ENCODE measurements around the gene KRTAP1-4. TPM values are rescaled to one million over a fixed set of nuclear protein-coding genes. Genes with fewer than 3 reads are reported as not detected.
"Not testable (repeated sequence)": the region's sequence is repeated elsewhere in the genome, so short reads cannot be mapped to it uniquely, and the experiment has no call there.

Gene KRTAP1-4
- total and polyA plus RNA-seq, 2 donors (not counting 3 experiments of a cell fraction or from before 2014, with no cell fraction given), result not detected

- H3K27me3 ChIP-seq (ENCODE audit: control insufficient read depth in 2 of 2, insufficient read depth in 2 of 2, low read length in 2 of 2); H3K9ac ChIP-seq (replicated peaks; ENCODE audit: extremely low read depth, insufficient read depth, low read length); dilution Hi-C loops (cut with MboI; ENCODE audit: extremely low pct_ligation_motif_present, low sequenced_read_pairs); FAIRE-seq; H3K27ac ChIP-seq (ENCODE audit: insufficient read depth, low read depth, low read length); BruUV-seq (replicated peaks); H3K36me3 ChIP-seq (ENCODE audit: control insufficient read depth in 2 of 2, extremely low read depth in 1 of 2, insufficient read depth in 2 of 2, low read length in 2 of 2); intact Hi-C loops (cut with micrococcal nuclease); H4K20me1 ChIP-seq (replicated peaks; ENCODE audit: control insufficient read depth, extremely low read depth, insufficient read depth, low read length); H2AFZ ChIP-seq (ENCODE audit: low read depth, low read length); H3K4me1 ChIP-seq (ENCODE audit: control insufficient read depth, extremely low read depth, insufficient read depth, low read length); H3K4me2 ChIP-seq (ENCODE audit: insufficient read depth, low read length); CTCF ChIA-PET; H3K9me1 ChIP-seq (replicated peaks; ENCODE audit: control insufficient read depth, extremely low read depth, insufficient read depth, low read length); POLR2A ChIA-PET; H3K4me3 ChIP-seq (replicated peaks in 1 of 3; ENCODE audit: insufficient read depth in 1 of 3, low read depth in 1 of 3, low read length in 3 of 3); H3K9me3 ChIP-seq (replicated peaks; ENCODE audit: control insufficient read depth, insufficient read depth, low read length); DNase-seq (ENCODE audit: low read depth, low spot score); H3K79me2 ChIP-seq (ENCODE audit: control insufficient read depth, insufficient read depth, low read length): not testable (repeated sequence)
Observed at GRCh38 chr17:41040783-41041571, 11.0 kb upstream of the KRTAP1-4 start, which contains the start of gene KRTAP1-1. Gene KRTAP1-1, minus strand, starts transcription at chr17:41041450. Its CDS starts 53 bp downstream, at chr17:41041397.

- H3K36me3 ChIP-seq (ENCODE audit: control insufficient read depth in 2 of 2, extremely low read depth in 1 of 2, insufficient read depth in 2 of 2, low read length in 2 of 2), result no peaks in the 10 kb centered on the region
- CTCF ChIA-PET, result no interaction called here
- H3K9ac ChIP-seq (replicated peaks; ENCODE audit: extremely low read depth, insufficient read depth, low read length), result no peak overlapping the region
- DNase-seq (ENCODE audit: low read depth, low spot score) (no peak), FAIRE-seq (no peak)
- dilution Hi-C loops (cut with MboI; ENCODE audit: extremely low pct_ligation_motif_present, low sequenced_read_pairs), result no loop called here
- no peaks in the 10 kb centered on the region for H3K27me3 ChIP-seq (ENCODE audit: control insufficient read depth in 2 of 2, insufficient read depth in 2 of 2, low read length in 2 of 2)
- no TSS peak for BruUV-seq (replicated peaks)
- H3K4me1 ChIP-seq (ENCODE audit: control insufficient read depth, extremely low read depth, insufficient read depth, low read length), result no peaks in the 10 kb centered on the region
- H4K20me1 ChIP-seq (replicated peaks; ENCODE audit: control insufficient read depth, extremely low read depth, insufficient read depth, low read length), result no peaks in the 10 kb centered on the region
- TF ChIP-seq, protein P1, sequence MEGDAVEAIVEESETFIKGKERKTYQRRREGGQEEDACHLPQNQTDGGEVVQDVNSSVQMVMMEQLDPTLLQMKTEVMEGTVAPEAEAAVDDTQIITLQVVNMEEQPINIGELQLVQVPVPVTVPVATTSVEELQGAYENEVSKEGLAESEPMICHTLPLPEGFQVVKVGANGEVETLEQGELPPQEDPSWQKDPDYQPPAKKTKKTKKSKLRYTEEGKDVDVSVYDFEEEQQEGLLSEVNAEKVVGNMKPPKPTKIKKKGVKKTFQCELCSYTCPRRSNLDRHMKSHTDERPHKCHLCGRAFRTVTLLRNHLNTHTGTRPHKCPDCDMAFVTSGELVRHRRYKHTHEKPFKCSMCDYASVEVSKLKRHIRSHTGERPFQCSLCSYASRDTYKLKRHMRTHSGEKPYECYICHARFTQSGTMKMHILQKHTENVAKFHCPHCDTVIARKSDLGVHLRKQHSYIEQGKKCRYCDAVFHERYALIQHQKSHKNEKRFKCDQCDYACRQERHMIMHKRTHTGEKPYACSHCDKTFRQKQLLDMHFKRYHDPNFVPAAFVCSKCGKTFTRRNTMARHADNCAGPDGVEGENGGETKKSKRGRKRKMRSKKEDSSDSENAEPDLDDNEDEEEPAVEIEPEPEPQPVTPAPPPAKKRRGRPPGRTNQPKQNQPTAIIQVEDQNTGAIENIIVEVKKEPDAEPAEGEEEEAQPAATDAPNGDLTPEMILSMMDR (IDR thresholded peaks at IDR 0.05; ENCODE audit: extremely low read depth in 1 of 2, insufficient read depth in 1 of 2, low read depth in 1 of 2, low read length in 2 of 2), result no peak
- TF ChIP-seq POLR2A (IDR thresholded peaks at IDR 0.05; ENCODE audit: low read depth, low read length) (no peak), GATA2 (IDR thresholded peaks at IDR 0.05; ENCODE audit: insufficient read depth, insufficient read length, low read depth, low read length) (no peak), MYC (IDR thresholded peaks at IDR 0.05; ENCODE audit: low read depth, low read length) (no peak), MAX (IDR thresholded peaks at IDR 0.05; ENCODE audit: insufficient read depth, insufficient read length) (no peak), FOS (IDR thresholded peaks at IDR 0.05; ENCODE audit: borderline replicate concordance, insufficient read depth, low read length) (no peak), EZH2 (IDR thresholded peaks at IDR 0.05; ENCODE audit: borderline replicate concordance, low read depth, low read length, severe bottlenecking) (no peak), POLR2AphosphoS5 (IDR thresholded peaks at IDR 0.05; ENCODE audit: insufficient read depth, low read depth, low read length) (no peak), JUN (IDR thresholded peaks at IDR 0.05; ENCODE audit: borderline replicate concordance, insufficient read depth, insufficient read length, low read depth) (no peak)
- no peak overlapping the region for H2AFZ ChIP-seq (ENCODE audit: low read depth, low read length)
- no peaks in the 10 kb centered on the region for H3K9me1 ChIP-seq (replicated peaks; ENCODE audit: control insufficient read depth, extremely low read depth, insufficient read depth, low read length)
- no peaks in the 10 kb centered on the region for H3K9me3 ChIP-seq (replicated peaks; ENCODE audit: control insufficient read depth, insufficient read depth, low read length)
- H3K27ac ChIP-seq (ENCODE audit: insufficient read depth, low read depth, low read length), result no peak overlapping the region
- no peaks in the 10 kb centered on the region for H3K79me2 ChIP-seq (ENCODE audit: control insufficient read depth, insufficient read depth, low read length)
- H3K4me3 ChIP-seq (replicated peaks in 1 of 3; ENCODE audit: insufficient read depth in 1 of 3, low read depth in 1 of 3, low read length in 3 of 3), result no peak overlapping the region
- POLR2A ChIA-PET, result no interaction called here
- no peak overlapping the region for H3K4me2 ChIP-seq (ENCODE audit: insufficient read depth, low read length)
- intact Hi-C loops (cut with micrococcal nuclease), result no loop called here
Observed at GRCh38 chr17:41037853-41038350, 7.9 kb upstream of the KRTAP1-4 start.

All from endothelial cell of umbilical vein (primary cell).